VCaP (cell line): ENCODE measurements around the gene CWF19L2.
"Not testable (repeated sequence)": the region's sequence is repeated elsewhere in the genome, so short reads cannot be mapped to it uniquely, and the experiment has no call there.

ENCODE experiments used
- H3K27ac ChIP-seq: fragments of 450-650 bp; 2 replicates; pipeline ENCODE4 v1.5.1; 2017
- TF ChIP-seq, protein P1 (sequence below): fragments of 450-650 bp; conservative IDR thresholded peaks from 2 replicates; pipeline ENCODE4 v1.5.1; 2017; ENCODE audit warnings: mild to moderate bottlenecking, moderate library complexity

Gene CWF19L2

DNA sequence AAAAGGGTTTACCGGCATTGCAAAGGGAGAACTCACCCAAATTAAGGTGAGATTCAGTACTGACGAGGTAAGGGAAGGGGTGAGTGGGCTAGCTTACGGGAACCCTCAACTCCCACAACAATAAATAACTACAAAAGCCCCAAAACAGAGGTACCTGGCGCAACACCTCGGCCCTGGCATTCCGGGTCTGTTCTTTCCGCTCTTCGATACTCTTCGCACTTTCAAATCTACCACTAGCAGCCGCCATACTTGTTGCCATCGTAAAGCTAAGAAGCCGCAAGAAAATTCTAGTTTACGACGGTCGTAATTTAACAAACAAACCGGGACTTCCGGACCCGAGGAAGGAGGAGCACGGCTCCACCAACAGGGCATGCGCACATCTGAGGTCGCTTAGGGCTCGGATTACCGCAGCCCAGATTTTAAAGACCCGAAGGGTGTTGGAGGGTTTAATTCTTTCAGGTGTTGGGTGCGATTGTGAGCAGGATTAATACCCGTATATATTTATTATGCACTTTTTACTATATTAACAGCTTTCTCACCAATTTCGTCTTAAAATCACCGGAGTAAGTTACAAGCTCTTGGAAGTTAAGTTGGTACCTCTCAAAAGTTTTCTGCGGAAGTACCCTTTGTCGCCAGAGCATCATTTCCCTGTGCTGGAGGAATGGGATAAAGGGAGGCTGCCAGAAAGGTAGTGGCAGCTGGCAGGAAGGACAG, at the start of gene CWF19L2:
TSS of gene CWF19L2 (minus strand) at position 268 of the 714 bp plus-strand sequence. CDS start at position 259, 9 bp downstream.
- TF ChIP-seq, protein P1, sequence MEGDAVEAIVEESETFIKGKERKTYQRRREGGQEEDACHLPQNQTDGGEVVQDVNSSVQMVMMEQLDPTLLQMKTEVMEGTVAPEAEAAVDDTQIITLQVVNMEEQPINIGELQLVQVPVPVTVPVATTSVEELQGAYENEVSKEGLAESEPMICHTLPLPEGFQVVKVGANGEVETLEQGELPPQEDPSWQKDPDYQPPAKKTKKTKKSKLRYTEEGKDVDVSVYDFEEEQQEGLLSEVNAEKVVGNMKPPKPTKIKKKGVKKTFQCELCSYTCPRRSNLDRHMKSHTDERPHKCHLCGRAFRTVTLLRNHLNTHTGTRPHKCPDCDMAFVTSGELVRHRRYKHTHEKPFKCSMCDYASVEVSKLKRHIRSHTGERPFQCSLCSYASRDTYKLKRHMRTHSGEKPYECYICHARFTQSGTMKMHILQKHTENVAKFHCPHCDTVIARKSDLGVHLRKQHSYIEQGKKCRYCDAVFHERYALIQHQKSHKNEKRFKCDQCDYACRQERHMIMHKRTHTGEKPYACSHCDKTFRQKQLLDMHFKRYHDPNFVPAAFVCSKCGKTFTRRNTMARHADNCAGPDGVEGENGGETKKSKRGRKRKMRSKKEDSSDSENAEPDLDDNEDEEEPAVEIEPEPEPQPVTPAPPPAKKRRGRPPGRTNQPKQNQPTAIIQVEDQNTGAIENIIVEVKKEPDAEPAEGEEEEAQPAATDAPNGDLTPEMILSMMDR: no peak; the same call in 1 of the 2 replicates
- H3K27ac ChIP-seq: peak within 1 kb of the TSS; percentile 76

DNA sequence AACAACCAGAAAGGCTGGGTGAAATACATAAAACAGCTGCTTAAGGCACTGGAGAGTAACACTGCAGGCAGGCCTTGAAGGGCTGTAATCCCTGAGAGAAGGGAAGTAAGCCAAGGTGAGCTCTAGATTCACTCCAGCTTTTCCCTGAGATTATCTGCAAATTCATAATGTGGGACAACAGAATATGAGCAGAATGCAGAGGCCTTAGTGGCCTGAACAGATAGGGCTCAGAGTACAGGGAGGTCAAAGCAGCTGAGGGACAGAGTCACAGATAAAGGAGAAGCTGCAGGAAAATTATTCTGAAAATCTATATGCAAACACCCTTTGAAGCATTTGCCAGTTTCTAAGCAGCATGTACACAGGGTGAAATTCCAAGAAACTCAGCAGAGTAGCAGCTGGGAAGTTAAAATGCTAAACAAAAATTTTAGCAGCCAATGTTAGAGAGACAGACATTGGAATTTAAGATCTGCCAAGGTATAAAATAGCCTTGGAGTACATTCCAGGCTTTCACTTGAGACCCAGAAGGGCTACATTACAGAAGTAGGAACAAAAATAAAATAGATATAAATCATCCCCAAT, 48.1 kb upstream of the CWF19L2 start:
- TF ChIP-seq, protein P1: no peak
- H3K27ac ChIP-seq: no peak overlapping the region

DNA sequence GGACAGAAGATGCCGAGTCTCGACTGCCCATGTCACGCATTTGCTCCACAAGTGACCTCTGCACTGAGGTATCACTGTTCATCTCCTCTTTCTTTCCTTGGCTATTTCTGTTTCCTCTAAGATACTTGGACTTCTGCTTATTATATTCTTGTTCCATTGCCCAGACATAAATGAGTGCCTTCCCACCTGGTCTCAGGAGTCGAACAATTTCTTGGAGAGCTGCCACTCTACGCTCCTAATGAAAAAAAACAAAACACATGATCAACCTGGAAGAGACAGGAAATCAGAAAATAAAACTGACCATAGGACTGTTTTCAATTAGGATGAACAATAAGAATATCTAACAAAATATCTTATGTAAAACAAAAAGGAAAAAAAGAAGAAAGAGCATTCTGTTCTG, 47.4 kb upstream of the CWF19L2 start:
- H3K27ac ChIP-seq: no peak overlapping the region
- TF ChIP-seq, protein P1: no peak

DNA sequence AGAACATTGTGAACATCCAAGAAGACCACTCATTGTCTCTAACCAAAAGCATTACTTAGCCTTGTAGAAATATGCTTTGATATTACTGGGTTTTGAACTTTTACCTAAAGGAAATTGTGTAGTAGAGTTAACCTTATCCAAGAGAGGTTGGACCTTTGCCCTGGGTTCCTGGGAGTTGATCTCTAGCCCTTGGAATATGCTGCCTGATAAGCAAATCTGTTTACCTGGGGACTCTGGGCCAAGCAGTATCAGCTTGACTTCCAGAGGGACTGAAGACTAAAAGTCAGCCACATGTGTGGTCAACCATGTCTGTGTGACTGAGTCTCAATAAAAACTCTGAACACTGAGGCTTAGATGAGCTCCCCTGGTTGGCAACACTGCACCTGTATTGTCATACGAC, 44.1 kb upstream of the CWF19L2 start:
- TF ChIP-seq, protein P1: no peak
- H3K27ac ChIP-seq: no peak overlapping the region

DNA sequence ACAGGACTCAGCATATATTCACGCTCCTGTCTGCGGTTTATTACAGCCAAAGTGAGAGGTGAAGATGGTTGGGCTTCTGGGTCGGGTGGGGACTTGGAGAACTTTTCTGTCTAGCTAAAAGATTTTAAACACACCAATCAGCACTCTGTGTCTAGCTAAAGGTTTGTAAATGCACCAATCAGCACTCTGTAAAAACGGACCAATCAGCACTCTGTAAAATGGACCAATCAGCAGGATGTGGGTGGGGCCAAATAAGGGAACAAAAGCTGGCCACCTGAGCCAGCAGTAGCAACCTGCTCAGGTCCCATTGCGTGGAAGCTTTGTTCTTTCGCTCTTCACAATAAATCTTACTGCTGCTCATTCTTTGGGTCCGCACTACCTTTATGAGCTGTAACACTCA, 39.7 kb upstream of the CWF19L2 start:
- not testable (repeated sequence) for H3K27ac ChIP-seq

DNA sequence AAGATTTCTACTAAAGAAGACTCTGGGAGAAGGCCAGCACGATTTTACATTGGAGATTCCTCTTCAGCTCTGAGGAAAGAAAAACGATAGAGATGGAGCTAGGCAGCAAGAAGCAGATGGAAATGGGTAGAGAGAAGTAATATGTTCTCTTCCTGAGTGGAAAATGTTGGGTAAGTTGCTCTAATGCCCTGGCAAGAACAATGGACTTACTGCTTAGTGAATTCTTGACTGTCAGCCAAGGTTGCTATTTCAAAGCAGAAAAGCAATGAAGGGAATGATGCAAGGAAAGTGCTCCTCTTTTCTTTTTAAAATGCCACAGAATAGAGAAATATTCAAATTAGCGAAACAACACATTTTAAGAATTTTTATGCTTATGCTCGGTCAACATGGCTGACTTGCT, 38.4 kb upstream of the CWF19L2 start:
- TF ChIP-seq, protein P1: no peak
- H3K27ac ChIP-seq: no peak overlapping the region

DNA sequence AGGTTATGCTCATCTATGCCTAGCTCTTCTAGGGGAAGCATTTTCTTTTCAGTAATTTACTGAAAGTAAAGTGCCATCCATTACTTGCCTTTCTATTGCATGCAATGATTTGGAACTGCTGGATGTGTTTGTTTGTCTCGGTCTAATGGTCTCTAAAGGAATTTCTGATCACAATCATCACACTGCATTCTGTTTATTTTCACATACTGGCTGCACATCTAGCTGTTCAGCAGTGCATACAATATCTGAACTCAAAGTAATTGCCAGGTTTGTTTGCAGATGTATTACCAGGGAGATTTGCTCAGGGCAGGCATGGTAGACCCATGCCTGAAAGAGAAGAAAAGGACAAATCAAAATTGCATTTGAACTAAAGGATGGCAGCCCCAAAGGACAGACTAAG, 36.4 kb upstream of the CWF19L2 start:
- TF ChIP-seq, protein P1: no peak
- H3K27ac ChIP-seq: no peak overlapping the region

DNA sequence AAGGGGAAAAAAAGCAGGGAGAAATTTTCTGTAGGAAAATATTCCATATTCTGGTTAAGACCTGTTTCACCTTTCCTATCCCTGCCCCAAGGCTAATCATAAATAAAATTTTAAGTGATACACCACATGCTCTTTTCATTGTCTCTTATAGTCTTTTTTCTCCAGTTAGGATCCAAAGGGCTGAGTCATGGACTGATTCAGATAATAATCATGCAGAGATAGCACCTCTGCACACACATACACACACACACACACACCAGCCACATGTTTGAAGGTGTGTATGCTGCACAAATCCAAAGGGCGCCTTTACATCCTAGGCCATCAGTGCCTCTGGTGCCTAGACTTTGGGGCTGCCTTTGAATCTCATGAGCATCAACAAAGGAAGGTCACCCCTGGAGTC, 35.5 kb upstream of the CWF19L2 start:
- no peak overlapping the region for H3K27ac ChIP-seq
- TF ChIP-seq, protein P1: no peak
